T-helper 2 cell treated with Interferon-gamma antibody and Interleukin-4, amounts not matched to agents 100 ng/mL and 5 ng/mL, for 36 hours (primary cell): Measurements from ENCODE around the gene PCYT2. TPM values are rescaled to one million over a fixed set of nuclear protein-coding genes. Genes with fewer than 3 reads are reported as not detected.

ENCODE experiments used
- intact Hi-C: fragments of 100-400 bp; cut with micrococcal nuclease; formaldehyde crosslinking; loops from one replicate; pipeline ENCODE4 v1.15.1; 2023
- total RNA-seq: library from RNA; stranded (reverse); gene quantifications from 2 replicates; pipeline ENCODE4 v1.2.3, GENCODE V29; 2022

Gene PCYT2
- total RNA-seq, 1 donor from 2014 or later, result 39.1 TPM

DNA sequence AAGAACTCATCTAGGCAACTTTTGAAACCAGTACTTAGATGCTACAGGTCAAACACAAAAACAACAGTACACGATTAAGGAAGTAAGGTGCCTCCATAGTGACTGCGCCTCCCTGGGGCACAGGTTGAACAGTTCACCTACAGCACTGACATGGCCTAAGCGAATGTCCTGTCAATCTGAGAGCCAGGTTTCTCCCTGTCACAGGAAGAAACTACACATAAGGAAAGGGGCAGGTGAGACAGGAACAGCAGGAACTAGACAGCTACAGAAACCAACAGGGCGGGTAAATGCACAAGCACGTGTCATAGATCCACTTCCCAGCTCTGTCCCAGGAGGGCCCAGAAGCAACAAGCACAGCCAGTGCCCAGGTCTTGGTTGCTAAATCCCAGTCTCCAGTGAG, 32.1 kb downstream of the PCYT2 start:
- intact Hi-C loops, result no loop called here

GRCh38 chr17:81878294-81878693, 32.9 kb downstream of the PCYT2 start:
- intact Hi-C loops, result no loop called here

GRCh38 chr17:81877569-81877968, 33.6 kb downstream of the PCYT2 start:
- intact Hi-C loops, result no loop called here

GRCh38 chr17:81871387-81872230, 39.6 kb downstream of the PCYT2 start:
- intact Hi-C loops, result loop anchor here (1.0 to 5.0 kb wide), 3 partner anchors 10 to 151 kb away; partner anchors contain the start of genes ALYREF, ANAPC11, CENPX and LRRC45

DNA sequence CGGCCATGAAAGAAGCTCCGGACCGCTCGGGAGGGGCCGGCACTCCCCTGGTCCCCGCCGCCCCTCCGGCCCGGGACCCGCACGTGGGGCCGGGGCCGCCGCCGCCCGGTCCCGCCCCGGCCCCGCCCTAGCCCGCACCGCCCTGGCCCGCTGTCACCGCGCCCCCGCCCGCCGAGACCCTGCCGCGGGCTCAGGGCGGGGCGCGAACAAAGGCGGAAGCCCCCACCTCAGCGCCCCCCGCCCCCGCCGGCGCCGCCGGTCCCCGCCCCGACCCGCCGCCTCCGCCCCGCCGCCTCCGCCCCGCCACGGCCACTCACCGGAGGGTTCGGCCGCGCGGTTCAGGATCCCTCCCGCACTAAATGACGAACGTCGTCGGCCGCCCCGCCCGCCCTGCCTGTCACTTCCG, 40.2 kb downstream of the PCYT2 start, which contains the start of gene ARHGDIA:
ARHGDIA (minus strand) TSS at position 357 of the 406 bp plus-strand sequence. CDS start 1,407 bp downstream, outside the sequence.
- intact Hi-C loops, result loop anchor here (1.0 to 5.0 kb wide), 4 partner anchors 10 to 151 kb away; partner anchors contain the start of genes ALYREF, ANAPC11, CENPX and LRRC45

- intact Hi-C loops, result loop anchor here (1.0 to 5.0 kb wide), 2 partner anchors 41 to 152 kb away; partner anchors contain the start of genes CENPX, LRRC45 and PCYT2
These were observed 40.8 kb downstream of the PCYT2 start for GRCh38 chr17:81870131-81870980.

DNA sequence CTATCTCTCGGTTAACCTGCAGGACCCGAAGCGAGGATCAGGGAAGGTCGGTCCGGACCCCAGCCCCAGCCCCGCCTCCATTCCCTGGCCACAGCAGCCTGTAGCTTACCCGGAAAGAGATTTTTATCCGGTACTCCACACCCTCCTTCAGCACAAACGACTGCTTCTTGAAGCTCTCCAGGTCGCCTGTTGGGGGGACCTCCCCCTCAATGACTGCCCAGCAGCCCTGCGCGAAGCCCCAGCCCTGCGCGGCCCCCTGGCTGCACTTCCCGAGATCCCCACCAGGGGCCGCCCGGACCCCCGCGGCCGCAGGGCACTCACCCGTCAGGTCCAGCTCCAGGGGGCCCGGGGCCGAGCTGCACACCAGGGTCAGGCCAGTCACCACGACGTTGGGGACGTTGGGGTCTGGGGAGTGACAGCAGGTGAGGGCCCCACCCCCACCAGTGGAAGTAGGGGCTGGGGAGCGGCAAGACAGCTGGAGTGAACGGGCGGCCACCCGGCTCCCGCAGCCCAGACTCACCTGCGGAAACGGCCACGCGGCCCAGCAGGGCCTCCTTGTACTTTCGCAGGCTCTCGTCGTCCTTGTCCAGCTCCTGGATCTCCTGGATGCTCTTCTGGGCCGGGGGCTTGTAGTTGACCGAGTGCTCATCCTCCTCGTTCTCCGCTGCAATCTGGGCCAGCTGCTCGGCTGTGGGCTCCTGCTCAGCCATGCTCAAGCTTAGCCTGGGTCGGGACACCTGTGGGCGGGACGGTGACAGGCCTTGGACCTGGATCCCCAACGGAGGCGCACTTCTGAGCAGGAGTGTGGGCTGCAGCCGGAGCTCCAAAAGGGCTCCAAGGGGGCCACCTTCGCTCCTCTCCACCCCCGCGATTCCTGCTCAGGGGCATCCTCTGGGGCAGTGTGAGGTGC, 41.7 kb downstream of the PCYT2 start:
- intact Hi-C loops, result loop anchor here (1.0 to 5.0 kb wide), 2 partner anchors 42 to 153 kb away; partner anchors contain the start of genes CENPX, LRRC45 and PCYT2

DNA sequence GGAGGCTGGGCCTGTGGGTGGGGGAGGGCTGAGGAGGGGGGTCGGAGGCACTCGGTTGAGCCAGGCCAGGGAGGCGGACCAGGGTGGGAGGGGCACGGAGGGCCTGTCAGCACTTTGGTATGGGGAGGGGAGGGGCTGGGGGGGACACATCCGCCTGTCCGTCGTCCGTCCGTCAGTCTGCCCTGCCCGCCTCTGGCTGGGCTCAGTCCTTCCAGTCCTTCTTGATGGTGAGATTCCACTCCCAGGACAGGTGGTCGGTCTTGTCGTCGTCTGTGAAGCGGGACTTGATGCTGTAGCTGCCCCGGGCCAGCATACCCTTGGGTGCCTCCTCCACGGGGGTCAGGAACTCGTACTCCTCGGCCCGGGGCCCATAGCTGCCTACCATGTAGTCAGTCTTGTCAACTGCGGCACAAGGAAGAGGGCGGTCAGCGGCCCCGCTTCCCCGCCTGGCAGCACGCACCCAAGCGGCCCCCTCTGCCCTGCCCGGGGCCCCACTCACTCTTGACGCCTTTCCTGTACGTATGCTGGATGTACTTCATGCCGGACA, 42.5 kb downstream of the PCYT2 start:
- intact Hi-C loops, result no loop called here

DNA sequence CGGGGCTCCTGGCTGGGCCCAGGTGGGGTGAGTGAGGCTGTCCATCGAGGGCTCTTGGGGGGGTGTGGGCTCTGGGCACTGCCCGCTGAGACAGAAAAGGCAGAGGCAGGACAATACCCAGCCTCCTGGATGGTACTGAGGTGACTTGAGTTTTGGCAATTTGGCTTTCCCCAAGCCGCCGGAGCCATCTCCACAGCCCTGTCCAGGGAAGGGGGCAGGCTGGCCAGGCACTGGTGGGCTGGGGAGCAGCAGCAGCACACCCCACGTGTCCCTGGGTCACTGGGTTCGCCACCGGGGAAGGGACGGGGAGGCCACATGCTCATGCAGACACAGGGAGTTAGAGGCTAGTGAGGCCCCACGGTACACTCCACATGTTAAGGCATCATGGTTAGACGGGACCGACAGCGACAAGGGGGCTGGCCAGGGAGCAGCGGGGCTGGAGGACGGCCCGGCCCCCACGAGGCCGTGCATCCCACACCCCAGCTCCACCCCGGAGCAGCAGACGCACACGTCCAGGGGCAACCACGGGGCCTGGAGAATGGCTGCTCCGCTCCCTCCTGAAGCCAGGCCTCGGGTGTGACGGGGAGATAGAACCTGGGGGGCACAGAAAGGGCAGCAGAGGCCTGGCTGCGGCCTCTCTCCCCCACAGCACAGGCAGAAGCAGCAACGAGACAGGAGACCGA, 43.1 kb downstream of the PCYT2 start:
- intact Hi-C loops, result no loop called here

DNA sequence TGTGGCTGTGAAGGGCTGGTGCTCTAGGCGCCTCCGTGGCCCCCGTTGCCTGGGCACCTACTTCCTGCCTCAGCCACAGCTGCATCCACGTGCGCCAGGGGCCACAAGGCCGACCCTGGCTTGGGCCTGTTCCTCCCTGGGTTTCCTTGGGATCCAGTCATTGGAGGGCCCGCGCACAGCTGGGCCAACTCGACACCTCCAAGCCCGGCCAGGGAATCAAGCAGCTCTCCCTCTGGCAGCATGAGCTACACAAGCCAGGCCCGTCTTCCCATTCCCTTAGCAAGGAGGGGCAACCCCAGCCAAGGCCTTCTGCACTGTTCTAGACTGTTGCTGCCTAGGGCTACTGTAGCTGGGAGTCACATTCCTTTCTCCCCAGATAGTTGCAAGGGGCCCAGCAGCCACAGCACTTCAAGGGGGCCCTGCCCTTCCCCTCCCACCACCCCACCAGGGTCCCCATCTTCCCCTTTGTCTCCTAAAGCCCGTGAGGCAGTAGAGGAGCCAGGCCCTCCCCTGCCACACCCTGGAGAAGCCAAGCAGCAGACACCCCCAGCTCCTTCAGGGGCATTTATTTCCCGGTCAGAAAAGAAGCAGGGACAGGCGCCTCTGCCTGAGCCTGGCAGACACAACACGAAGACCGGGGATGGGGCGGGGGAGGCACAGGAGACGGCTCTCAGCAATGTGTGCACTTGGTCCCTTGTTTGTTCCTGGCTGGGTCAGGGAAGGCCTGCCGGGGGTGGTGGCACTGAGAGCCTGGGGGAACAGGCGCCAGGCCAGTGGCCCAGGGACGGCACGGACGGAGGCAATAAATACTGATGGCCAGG, 43.8 kb downstream of the PCYT2 start:
- intact Hi-C loops, result no loop called here

DNA sequence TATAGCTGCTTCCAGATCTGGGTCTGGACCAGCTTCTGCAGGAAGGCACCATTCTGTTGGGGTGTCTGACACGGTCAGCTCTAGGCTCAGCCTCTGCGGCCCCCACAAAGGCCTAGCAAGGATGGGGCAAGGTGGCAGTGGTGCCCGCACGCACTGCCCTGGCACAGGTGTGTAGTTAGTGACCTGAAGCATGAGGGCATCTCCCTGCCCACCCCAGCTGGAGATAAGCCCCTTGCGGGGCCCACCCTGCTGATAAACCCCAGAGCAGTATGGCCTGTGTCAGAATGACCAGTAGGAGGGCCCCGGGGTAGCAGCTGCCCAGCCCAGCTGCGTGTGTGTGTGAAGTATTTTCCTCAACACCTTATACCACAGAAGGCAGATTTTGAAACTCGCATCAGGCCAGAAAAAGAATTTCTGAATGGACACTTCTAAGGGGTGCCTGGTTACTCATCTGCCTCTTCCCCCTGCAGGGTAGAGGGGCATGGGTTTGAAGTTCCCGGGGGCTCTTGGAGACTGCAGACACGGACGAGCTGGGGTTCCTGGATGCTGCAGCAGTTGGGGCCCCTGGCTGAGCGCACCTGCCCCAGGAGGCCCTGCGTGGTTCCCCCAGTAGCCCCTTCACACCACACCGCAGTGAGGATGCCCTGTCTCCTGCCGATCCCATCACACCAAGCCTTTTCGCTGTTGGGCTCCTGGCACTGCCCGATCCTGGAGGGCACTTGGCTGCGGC, 44.6 kb downstream of the PCYT2 start:
- intact Hi-C loops, result no loop called here

DNA sequence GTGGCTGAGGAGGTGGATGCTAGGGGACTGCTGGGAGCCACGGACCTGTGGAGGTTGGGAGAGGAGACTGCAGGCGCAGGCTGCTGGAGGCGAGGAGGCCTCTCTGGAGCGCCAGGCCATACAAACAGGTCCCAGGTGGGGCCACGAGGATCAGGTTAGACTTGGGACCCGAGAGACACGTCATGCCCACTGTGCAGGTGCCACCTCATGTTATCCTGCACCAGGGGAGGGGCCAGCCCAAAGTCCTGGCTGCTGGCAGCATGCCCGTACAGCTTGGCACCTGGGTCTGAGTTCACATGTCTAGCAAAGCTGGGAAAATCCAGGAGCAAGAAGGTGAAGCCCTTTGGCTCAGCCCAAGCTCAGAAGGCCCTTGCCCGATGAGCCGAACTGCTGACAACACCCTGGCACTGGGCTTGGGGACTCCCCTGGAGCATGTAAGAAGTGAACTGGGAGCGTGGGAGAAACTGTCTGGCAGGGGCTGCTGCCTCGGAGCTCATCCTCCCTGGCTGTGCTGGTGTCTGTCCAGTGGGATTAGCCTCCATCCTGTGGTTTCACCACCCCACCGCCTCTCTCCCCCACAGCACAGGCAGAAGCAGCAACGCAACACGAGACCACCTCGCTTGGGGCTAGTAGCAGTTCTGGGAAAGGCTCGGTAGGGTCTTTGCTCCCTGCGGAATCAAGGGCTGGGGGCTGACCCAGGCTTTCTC, 45.3 kb downstream of the PCYT2 start:
- intact Hi-C loops, result no loop called here

- intact Hi-C loops, result no loop called here
These were observed 45.9 kb downstream of the PCYT2 start for GRCh38 chr17:81865358-81865732.

GRCh38 chr17:81863833-81864768, 47.1 kb downstream of the PCYT2 start:
- intact Hi-C loops, result loop anchor here (5.0 kb wide), 2 partner anchors 152 to 352 kb away; partner anchors contain the start of genes ACTG1 and SLC25A10

DNA sequence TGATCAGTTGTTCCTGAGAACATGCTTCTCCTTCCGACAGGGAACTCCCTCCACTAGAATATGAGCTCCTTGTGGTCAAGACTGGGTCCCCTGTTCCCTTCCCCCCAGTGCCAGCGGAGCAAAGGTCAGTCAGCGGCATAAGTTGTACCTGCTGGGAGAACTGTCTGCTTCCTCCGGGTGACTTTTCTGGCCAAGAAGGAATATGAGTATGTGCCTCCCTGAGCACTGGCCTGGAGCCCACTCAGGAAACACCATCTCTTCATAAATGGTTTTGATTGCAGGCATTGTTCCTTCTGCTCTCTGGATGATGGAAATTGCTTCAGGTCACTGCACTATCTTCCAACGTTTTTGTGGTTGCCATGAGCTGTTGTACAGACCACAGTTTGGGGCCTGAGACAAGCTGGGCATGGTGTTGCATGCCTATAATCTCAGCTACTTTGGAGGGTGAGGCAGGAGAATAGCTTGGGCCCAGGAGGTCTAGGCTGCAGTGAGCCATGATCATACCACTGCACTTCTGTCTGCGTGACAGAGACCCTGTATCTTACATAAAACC, 48.0 kb downstream of the PCYT2 start:
- intact Hi-C loops, result loop anchor here (5.0 kb wide), 2 partner anchors 151 to 351 kb away; partner anchors contain the start of genes ACTG1 and SLC25A10
